ENCODE data around the gene PKD2L1.
A peak's percentile ranks its signal among the peaks of the same experiment; 100 is the strongest.
"Not testable (repeated sequence)": the region's sequence is repeated elsewhere in the genome, so short reads cannot be mapped to it uniquely, and the experiment has no call there.

PKD2L1 gene

DNA sequence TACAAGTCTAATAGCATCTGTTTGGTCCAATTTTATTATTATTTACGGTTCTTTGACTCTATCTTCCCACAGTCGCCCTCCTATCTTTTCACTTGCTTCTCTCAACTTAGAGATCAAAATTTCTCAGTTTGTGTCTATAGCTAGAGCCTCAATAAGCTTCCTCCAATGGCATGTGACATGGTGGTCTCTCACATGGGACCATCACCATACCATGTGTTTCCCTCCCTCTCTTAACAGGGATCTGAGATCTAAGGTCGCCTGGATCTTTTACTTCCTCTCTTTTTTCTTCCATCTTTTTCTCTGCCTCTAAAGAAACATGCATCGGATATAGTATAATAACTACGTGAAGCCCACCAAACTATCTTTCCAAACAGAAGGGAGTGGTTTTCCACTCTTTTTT is 1.8 kb downstream of the PKD2L1 start:
- DNase-seq: no peak

DNA sequence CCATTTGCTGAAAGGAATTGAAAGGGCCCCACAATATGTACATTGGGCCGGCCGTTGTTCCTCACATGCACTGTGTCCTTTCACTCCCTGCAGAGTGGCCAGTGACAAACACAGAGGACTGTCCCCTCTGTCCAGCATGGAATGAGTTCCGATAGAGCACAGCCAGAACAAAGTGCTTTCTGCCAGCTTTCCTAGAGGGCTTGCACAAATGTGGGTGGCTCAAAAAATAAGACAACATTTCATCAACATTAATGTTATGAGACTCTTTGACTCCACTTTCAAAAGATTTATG is 2.4 kb downstream of the PKD2L1 start:
- no peak for DNase-seq

DNA sequence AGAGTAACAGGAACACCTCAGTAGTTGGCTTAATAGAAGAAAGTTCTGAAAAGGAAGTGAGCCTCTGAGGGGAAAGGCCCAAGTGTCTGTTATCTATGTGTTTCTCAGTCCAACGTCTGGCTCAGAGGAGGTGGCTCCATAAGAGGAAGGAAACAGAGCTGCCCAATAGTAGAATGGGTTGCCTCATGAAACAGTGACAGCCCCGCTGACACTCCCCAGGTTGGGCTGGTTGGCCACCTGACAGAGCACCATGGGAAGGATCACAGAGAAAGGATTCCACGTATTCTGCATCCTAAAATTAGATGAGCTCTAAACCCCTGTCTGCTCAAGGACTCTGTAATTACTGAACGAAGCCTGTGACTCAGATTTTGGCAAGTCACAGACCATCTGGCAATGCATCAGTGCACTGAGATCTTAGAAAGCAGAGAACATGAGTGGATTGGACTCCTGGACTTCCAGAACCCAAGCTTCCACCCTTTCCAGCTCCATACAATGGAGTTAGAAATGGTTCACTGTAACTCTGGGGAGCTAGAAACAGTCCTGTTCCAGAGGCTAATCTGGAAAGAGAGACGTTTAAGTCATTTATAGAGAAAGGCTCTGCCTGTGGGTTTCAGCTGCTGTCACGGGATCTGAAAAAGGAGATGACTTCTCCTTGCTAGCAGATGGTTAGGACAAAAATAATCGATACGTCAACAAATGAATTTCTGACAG is 2.9 kb downstream of the PKD2L1 start:
- DNase-seq: no peak

DNA sequence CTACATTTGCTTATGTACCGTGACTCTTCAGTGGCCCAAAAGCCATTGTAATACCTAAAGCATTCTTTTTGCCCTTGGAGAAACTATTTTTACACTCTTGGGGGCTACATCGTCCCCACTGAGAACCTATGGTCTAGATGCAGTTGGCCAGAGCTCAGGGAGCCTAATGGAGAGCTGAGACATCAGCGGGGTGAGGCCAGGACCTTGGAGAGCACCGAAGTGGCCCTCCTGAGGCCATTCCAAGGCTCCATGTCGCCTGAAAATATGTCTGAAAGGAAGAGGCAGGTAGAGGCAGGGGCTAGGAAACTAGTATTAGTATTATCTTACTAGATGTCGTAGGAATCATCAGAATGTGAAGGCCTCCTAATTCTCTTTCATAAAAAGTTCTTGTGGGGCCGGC is 4.9 kb downstream of the PKD2L1 start:
- DNase-seq: no peak

DNA sequence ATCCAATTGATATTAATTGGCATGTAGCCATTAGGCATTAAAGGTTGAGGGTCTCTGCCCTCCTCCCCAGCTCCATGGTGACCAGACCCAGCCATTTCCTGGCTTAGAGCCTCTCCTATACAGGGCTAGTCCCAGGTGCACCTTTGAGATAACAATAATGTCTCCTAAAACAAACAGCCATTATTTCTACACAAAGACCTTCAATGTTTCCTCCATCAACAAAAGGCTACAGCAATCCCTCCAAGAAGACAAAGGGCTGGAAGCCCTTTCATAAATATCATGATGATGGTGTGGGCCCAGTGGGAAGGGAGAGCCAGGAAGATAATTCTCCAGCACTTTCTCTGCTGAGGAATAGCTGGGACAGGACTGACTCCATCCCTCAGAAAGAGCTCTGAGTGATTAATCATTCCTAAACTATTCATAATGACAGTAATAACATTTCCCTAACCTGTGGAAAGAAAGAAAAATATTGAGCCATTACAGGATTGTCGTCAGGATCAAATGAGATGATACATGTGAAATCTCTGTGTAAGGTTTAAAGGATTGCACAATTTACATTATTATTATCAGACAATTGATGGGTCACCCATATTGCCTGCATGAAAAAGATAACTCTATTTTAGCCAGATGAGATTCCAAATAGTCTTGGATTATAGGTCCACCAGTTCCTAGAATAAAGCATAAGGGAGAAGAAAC is 10.2 kb downstream of the PKD2L1 start:
- no peak for DNase-seq

GRCh38 chr10:100318207-100318606 is 11.8 kb downstream of the PKD2L1 start:
- DNase-seq: no peak

DNA sequence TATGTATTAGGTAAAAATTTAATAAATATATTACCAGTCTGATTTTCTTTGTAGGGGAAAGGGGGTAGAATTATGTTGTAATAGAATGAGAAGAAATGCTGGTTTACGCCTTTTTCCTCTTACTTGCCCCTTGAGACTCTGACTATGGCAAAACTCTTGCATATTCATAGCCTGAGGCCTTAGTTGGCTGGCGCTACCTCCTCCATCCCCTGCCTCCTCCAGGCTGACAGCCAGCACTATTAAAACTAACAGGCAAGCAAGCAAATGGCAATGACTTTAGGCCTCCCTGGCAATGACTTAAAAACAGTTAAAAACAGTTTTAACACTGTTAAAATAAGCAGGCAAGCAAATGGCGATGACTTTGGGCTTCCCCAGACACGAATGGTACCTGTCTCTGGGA is 14.4 kb downstream of the PKD2L1 start:
- DNase-seq: no peak

GRCh38 chr10:100311298-100311697 is 18.7 kb downstream of the PKD2L1 start:
- no peak for DNase-seq

DNA sequence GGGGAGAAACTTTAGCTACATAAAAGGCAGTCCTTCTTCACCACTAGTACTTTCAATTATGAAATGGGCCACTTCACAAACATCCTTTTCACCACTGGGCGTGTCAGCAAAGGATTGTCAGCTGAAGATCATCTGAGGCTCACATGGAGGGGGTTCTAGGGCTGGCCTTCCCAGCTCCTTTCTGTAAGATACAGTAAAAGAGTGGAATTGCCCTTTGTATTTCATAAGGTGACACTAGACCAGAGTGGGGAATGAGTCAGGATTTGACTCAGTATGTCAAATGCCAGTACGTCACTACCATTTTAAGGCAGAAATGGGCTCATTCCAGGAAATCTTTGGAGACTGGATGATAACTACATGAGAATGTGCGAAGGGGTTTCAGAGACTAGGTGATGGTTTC is 22.3 kb downstream of the PKD2L1 start:
- no peak for DNase-seq

DNA sequence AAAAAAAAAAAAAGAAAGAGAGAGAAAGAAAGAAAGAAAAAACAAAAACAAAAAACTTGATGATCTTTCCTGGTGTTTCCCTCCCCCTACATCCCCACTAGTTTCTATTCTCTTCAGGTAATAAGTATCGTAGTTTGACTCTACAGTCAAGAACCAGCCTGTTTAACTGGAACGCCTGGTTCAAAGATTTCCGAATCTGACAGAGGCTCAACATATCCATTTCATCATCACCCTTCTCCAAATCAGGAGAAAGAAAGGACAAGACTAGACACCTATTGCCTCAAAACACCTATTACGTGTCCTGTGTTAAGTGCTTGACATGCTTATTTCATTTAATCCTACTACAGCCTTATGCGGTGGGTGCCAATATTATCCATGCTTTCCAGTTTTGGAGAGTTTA is 23.2 kb downstream of the PKD2L1 start:
- DNase-seq: no peak

GRCh38 chr10:100304414-100304813 is 25.6 kb downstream of the PKD2L1 start:
- DNase-seq: no peak

- no peak for DNase-seq
Observed at GRCh38 chr10:100303724-100304319, 26.2 kb downstream of the PKD2L1 start.

DNA sequence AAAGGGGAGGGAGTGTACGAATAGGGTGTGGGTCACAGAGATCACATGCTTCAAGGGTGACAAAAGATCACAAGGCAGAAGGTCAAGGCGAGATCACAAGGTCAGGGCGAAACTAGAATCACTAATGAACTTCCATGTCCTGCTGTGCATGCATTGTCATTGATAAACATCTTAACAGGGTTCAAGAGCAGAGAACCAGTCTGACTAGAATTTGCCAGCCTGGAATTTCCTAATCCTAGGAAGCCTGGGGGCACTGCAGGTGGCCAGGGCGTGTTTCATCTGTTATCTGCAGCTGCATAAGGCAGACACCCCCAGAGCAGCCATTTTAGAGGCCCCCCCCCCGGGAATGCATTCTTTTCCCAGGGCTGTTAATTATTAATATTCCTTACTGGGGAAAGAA is 28.9 kb downstream of the PKD2L1 start:
- not testable (repeated sequence) for DNase-seq

- no peak for DNase-seq
Observed at GRCh38 chr10:100297242-100297641, 32.8 kb downstream of the PKD2L1 start.

DNA sequence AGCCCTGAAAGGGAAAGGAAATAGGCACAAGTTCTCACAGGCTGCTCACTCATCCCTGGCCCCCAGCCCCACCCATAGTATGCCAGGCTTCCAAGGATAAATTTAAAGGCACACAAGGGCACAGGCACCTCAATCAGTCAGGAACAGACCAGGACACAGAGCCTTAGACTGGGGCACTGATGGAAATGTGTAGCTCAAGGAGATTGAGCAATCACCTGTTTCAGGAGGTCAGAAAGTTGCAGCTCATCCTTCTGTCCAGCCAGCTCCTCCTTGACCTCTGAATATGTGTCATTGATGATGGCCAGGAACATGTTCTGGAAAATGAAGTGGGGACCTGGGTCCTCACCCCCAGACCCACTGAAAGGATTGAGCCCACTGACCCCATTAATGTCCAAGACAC is 37.0 kb downstream of the PKD2L1 start:
- no peak for DNase-seq

GRCh38 chr10:100292300-100292699 is 37.7 kb downstream of the PKD2L1 start:
- not testable (repeated sequence) for DNase-seq

DNA sequence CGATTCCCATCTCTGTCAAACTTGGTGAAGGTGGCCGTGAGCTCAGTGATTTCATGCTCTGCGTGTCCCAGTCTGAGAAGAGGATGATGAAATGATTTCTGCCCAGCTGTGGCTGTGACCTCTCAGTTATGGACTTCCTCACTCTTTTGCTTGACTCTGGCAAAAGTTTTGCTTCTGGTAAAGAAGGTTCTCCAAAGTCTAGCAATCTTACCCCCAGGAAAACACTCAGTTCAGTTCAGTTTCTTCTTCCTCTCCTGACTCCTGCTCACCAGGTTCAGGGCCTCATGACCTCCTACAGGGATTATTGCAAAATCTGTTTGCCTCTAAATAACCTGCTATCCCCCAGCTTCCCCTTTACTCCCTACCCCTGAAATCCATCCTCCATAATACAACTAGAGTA is 38.7 kb downstream of the PKD2L1 start:
- DNase-seq: no peak

DNA sequence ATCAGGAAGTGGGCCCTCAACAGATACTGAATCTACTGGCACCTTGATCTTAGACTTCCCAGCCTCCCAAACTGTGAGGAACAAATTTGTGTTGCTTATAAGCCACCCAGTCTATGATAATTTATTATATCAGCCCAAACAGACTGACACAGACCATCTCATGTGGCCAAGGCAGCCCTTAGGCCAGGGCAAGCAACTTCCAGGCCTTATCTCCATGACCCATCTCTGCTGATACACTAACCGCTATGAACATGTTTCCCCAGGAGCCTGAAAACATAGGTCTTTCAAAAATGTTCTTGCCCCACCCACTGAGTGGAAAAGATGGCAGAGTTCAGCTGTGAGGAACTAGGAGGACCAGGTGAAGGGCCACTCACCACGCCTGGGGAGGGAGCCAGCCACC is 40.4 kb downstream of the PKD2L1 start:
- no peak for DNase-seq

DNA sequence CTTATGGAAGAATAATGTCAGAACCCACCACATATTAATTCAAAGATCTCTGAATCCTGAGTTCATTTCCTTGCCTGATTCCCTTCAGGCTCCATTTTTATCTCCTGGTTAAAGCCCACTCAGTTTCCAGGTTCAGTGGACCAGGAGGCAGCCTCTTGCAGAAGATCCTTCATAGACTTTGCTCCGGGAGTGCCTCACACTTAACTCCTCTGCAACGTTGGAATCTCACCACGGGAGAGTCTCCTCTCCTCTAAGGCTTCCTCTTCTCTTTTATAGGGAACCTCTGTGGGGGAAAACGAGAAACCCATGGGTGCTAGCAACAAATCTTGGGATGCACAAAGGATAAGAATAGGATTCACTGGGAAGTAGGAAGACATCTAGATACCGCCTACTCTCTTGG is 41.8 kb downstream of the PKD2L1 start:
- DNase-seq: no peak

DNA sequence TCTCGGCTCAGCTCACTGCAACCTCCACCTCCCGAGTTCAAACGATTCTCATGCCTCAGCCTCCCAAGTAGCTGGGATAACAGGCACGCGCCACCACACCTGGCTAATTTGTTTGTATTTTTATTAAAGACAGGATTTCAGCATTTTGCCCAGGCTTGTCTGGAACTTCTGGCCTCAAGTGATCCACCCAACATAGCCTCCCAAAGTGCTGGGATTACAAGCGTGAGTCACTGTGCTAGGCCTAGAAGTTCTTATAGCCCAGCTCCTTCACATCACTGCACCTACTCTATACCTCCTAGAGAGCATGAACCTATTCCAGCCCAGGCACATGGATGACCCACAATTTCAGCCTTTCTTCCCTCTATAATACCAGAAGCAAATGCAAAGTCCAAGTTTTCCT is 42.3 kb downstream of the PKD2L1 start:
- no peak for DNase-seq

DNA sequence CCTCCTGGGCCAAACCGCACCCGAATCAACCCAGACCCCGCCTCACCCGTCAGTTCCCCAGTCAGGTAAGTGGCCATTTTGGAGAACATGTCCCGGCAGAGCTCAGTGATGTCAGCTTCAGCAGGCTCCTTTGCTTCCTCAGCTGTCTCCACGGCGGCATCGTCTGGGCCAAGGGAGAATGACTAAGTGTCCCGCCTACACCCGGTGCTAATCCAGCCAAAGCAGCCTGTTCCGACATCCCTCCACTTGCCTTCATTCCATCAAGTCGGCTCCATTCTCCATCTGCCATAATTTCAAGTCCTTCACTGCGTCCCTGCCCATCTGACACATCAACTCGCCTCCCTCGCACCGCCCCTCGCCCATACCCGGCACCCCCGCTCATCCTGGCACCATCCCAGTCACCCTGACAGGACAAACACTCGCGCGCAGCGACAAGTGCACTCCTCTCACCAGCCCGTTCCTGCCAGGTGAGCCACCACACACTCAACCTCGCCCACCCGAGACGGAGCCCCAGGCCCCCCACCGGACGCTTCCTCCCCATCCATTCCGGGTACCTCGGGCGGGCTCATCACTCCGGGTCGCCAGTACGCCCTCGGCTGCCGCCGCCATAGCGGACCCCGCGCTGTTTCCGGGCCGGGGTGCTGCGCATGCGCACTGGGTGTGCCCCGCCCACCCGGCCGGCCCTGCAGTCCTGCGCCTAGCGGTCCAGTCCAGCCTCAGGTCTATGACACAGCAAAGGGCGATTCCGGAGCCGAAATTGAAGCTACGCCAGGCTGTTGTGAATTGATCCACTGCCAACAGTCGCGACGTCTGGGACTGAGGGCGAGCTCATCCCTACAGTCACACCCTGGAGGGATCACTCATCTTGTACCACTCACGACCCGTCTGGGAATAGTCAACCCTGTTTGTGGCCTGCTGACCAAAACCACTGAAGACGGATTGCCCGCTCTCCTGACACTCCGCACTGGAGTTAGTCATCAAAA is 43.7 kb downstream of the PKD2L1 start, which contains the start of gene BLOC1S2:
Gene BLOC1S2, minus strand, starts transcription at position 630 of the 983 bp plus-strand sequence. Its CDS starts 21 bp downstream, at position 609.
- peak; percentile 79 for DNase-seq

- DNase-seq: not testable (repeated sequence)
Observed at GRCh38 chr10:100285326-100285725, 44.7 kb downstream of the PKD2L1 start.

DNA sequence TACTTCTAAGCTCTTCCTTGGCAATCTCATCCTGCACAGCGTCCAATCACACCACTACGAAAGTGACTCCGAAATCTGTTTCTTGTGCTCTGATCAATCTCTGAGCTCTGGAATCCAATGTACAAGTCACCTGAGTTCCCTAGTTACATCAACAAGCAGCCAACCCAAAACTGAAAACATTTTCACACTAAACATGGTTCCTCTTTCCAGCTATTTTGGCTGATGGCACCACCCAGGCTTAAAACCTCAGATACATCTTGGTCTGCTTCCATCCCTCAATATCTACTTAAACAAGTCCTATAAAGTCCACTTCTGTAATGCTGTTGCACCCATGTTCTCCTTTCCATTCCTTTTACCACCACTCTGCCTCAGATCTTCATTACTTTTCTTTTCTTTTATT is 47.1 kb downstream of the PKD2L1 start:
- no peak for DNase-seq
